HAP-1 (cell line): Measurements from ENCODE around the gene LANCL2.

Experiments used
- DNase-seq, 2 experiments: peaks; one replicate each; pipeline ENCODE4 v3.0.0-alpha.2; 2016 to 2020; ENCODE audit warnings: low spot score in 2 of 2
- H3K27me3 ChIP-seq: fragments of 250-450 bp; sonication (Bioruptor Pico); 2 replicates; pipeline ENCODE4 v1.5.1; 2020; ENCODE audit warnings: low read depth, mild to moderate bottlenecking, moderate library complexity
- H3K36me3 ChIP-seq: fragments of 250-450 bp; sonication (Bioruptor Pico); replicated peaks from 2 replicates; pipeline ENCODE4 v1.5.1; 2020; ENCODE audit warnings: mild to moderate bottlenecking
- H3K4me1 ChIP-seq: fragments of 250-450 bp; sonication (Bioruptor Pico); 2 replicates; pipeline ENCODE4 v1.5.1; 2020; ENCODE audit warnings: mild to moderate bottlenecking
- H3K4me3 ChIP-seq: fragments of 250-450 bp; sonication (Bioruptor Pico); 2 replicates; pipeline ENCODE4 v1.5.1; 2020; ENCODE audit warnings: mild to moderate bottlenecking, moderate library complexity
- H3K9me3 ChIP-seq: fragments of 250-450 bp; sonication (Bioruptor Pico); 2 replicates; pipeline ENCODE4 v1.5.1; 2020; ENCODE audit warnings: mild to moderate bottlenecking, moderate library complexity
- in situ Hi-C: fragments of 300-500 bp; cut with MboI; formaldehyde crosslinking; loops from 3 replicates; pipeline ENCODE4 v1.14.3; 2020; ENCODE audit warnings: low sequenced_read_pairs, inconsistent platforms, mixed read lengths

Gene LANCL2

GRCh38 chr7:55426676-55427075, 61.5 kb downstream of the LANCL2 start:
- Histone ChIP-seq H3K36me3 (no peaks in the 10 kb centered on the region), H3K9me3 (no peaks in the 10 kb centered on the region), H3K27me3 (no peaks in the 10 kb centered on the region), H3K4me1 (no peaks in the 10 kb centered on the region), H3K4me3 (no peak overlapping the region)
- in situ Hi-C loops = no loop called here
- no peak for DNase-seq

GRCh38 chr7:55427342-55427741, 62.2 kb downstream of the LANCL2 start:
- in situ Hi-C loops = no loop called here

GRCh38 chr7:55427800-55428199, 62.7 kb downstream of the LANCL2 start:
- Histone ChIP-seq H3K4me3 (no peak overlapping the region), H3K36me3 (no peaks in the 10 kb centered on the region), H3K4me1 (no peaks in the 10 kb centered on the region), H3K9me3 (no peaks in the 10 kb centered on the region), H3K27me3 (no peaks in the 10 kb centered on the region)
- in situ Hi-C loops = no loop called here
- DNase-seq = no peak

More at GRCh38 chr7:55427342-55427741, 62.2 kb downstream of the LANCL2 start:
- DNase-seq = no peak
- no peaks in the 10 kb centered on the region for H3K4me1 ChIP-seq
- H3K4me3 ChIP-seq = no peak overlapping the region
- H3K9me3 ChIP-seq = no peaks in the 10 kb centered on the region
- H3K27me3 ChIP-seq = no peaks in the 10 kb centered on the region
- H3K36me3 ChIP-seq = no peaks in the 10 kb centered on the region

- Histone ChIP-seq H3K4me3 (no peak overlapping the region), H3K36me3 (no peaks in the 10 kb centered on the region), H3K9me3 (no peaks in the 10 kb centered on the region), H3K27me3 (no peaks in the 10 kb centered on the region), H3K4me1 (no peaks in the 10 kb centered on the region)
- no peak for DNase-seq
- in situ Hi-C loops = no loop called here
These were observed 64.8 kb downstream of the LANCL2 start for GRCh38 chr7:55429835-55430499.

GRCh38 chr7:55431898-55432297, 66.8 kb downstream of the LANCL2 start:
- Histone ChIP-seq H3K27me3 (no peaks in the 10 kb centered on the region), H3K4me1 (no peaks in the 10 kb centered on the region), H3K36me3 (no peaks in the 10 kb centered on the region), H3K4me3 (no peak overlapping the region), H3K9me3 (no peaks in the 10 kb centered on the region)
- in situ Hi-C loops = no loop called here
- no peak for DNase-seq

- H3K4me3 ChIP-seq = no peak overlapping the region
- no peaks in the 10 kb centered on the region for H3K4me1 ChIP-seq
- H3K27me3 ChIP-seq = no peaks in the 10 kb centered on the region
- no peaks in the 10 kb centered on the region for H3K9me3 ChIP-seq
- no peak for DNase-seq
- H3K36me3 ChIP-seq = no peaks in the 10 kb centered on the region
- in situ Hi-C loops = no loop called here
These were observed 67.4 kb downstream of the LANCL2 start for GRCh38 chr7:55432506-55432905.

- H3K36me3 ChIP-seq = no peaks in the 10 kb centered on the region
- H3K9me3 ChIP-seq = no peaks in the 10 kb centered on the region
- no peaks in the 10 kb centered on the region for H3K27me3 ChIP-seq
- H3K4me3 ChIP-seq = no peak overlapping the region
- DNase-seq = peak; percentile 37 to 45
- in situ Hi-C loops = no loop called here
- no peaks in the 10 kb centered on the region for H3K4me1 ChIP-seq
These were observed 68.0 kb downstream of the LANCL2 start for GRCh38 chr7:55432939-55433784.

GRCh38 chr7:55435466-55435865, 70.3 kb downstream of the LANCL2 start:
- in situ Hi-C loops = no loop called here
- H3K9me3 ChIP-seq = no peaks in the 10 kb centered on the region
- H3K4me3 ChIP-seq = no peak overlapping the region
- no peaks in the 10 kb centered on the region for H3K4me1 ChIP-seq
- no peaks in the 10 kb centered on the region for H3K36me3 ChIP-seq
- no peaks in the 10 kb centered on the region for H3K27me3 ChIP-seq
- no peak for DNase-seq

- no peak for DNase-seq
- Histone ChIP-seq H3K4me3 (no peak overlapping the region), H3K27me3 (no peaks in the 10 kb centered on the region), H3K36me3 (no peaks in the 10 kb centered on the region), H3K4me1 (no peaks in the 10 kb centered on the region), H3K9me3 (no peaks in the 10 kb centered on the region)
- in situ Hi-C loops = no loop called here
These were observed 71.3 kb downstream of the LANCL2 start for GRCh38 chr7:55436457-55436856.

GRCh38 chr7:55437375-55437774, 72.2 kb downstream of the LANCL2 start:
- Histone ChIP-seq H3K36me3 (no peaks in the 10 kb centered on the region), H3K4me3 (no peak overlapping the region), H3K4me1 (no peaks in the 10 kb centered on the region), H3K9me3 (no peaks in the 10 kb centered on the region), H3K27me3 (no peaks in the 10 kb centered on the region)
- in situ Hi-C loops = no loop called here
- DNase-seq = no peak

GRCh38 chr7:55438085-55438756, 73.1 kb downstream of the LANCL2 start:
- Histone ChIP-seq H3K36me3 (no peaks in the 10 kb centered on the region), H3K27me3 (no peaks in the 10 kb centered on the region), H3K9me3 (no peaks in the 10 kb centered on the region), H3K4me3 (no peak overlapping the region), H3K4me1 (no peaks in the 10 kb centered on the region)
- in situ Hi-C loops = no loop called here
- no peak for DNase-seq

- Histone ChIP-seq H3K36me3 (no peaks in the 10 kb centered on the region), H3K4me1 (no peaks in the 10 kb centered on the region), H3K9me3 (no peaks in the 10 kb centered on the region), H3K27me3 (no peaks in the 10 kb centered on the region), H3K4me3 (no peak overlapping the region)
- DNase-seq = no peak
- in situ Hi-C loops = no loop called here
These were observed 73.8 kb downstream of the LANCL2 start for GRCh38 chr7:55438757-55439525.

GRCh38 chr7:55439627-55440026, 74.5 kb downstream of the LANCL2 start:
- Histone ChIP-seq H3K9me3 (no peaks in the 10 kb centered on the region), H3K36me3 (no peaks in the 10 kb centered on the region), H3K4me3 (no peak overlapping the region), H3K4me1 (no peaks in the 10 kb centered on the region), H3K27me3 (no peaks in the 10 kb centered on the region)
- in situ Hi-C loops = no loop called here
- no peak for DNase-seq
